Kidney glomerular epithelial cell (primary cell): ENCODE data around the gene ACTRT2.

Source experiments
- DNase-seq: peaks from one replicate; lab custom pipeline; 2025; lab: John Stamatoyannopoulos, UW

Gene ACTRT2

GRCh38 chr1:3069491-3070308, 48.4 kb downstream of the ACTRT2 start:
- DNase-seq = no peak

- no peak for DNase-seq
Measured at GRCh38 chr1:3070309-3070643, 49.0 kb downstream of the ACTRT2 start.

- DNase-seq = no peak
Measured at GRCh38 chr1:3070644-3071564, 49.6 kb downstream of the ACTRT2 start.

- no peak for DNase-seq
Measured at GRCh38 chr1:3071565-3072390, 50.5 kb downstream of the ACTRT2 start.
